ENCODE results near the gene IGFBP5.

- TF ChIP-seq CTCF (IDR thresholded peaks at IDR 0.05; ENCODE audit: insufficient read depth, low read length, poor library complexity, severe bottlenecking), result no peak
- no peak for TF ChIP-seq EZH2phosphoT487 (conservative IDR thresholded peaks at IDR 0.05; ENCODE audit: low read length)
These were observed 29.6 kb downstream of the IGFBP5 start for GRCh38 chr2:216665717-216666116.
